HepG2 (cell line): ENCODE data around the gene CBLB. TPM values are rescaled to one million over a fixed set of nuclear protein-coding genes. Genes with fewer than 3 reads are reported as not detected.

Experiments
- ATAC-seq: fragments of 200-7000 bp; cut with Tn5 transposase; 3 replicates; pipeline ENCODE4 v1.9.1; 2020; ENCODE audit warnings: mild to moderate bottlenecking, moderate library complexity
- BruUV-seq: library from RNA; stranded (reverse); fragments of 400-500 nt; replicated peaks from 2 replicates; lab custom pipeline; 2021; lab: Mats Ljungman, UMichigan
- CTCF ChIA-PET: fragments of 300-600 bp; formaldehyde crosslinking; extraction: SDS; loops from one replicate; lab custom pipeline; 2021; ENCODE audit warnings: low total read pairs, inconsistent platforms, low intra/inter-chr PET ratio; lab: Yijun Ruan, JAX
- POLR2A ChIA-PET: fragments of 350-600 bp; sonication (Branson Sonifier 250); formaldehyde crosslinking; loops from one replicate; lab custom pipeline; 2020; ENCODE audit warnings: antibody characterized with exemption, inconsistent platforms; lab: Yijun Ruan, JAX
- DNase-seq: peaks from one replicate; pipeline ENCODE4 v3.0.0-alpha.2; 2015; ENCODE audit warnings: low spot score
- FAIRE-seq: peaks from 3 replicates; lab custom pipeline; 2011; peaks lifted over from hg19 to GRCh38; lab: Jason Lieb, UNC
- H2AFZ ChIP-seq: one replicate; pipeline ENCODE4 v1.6.1; 2011; ENCODE audit warnings: low read length, inconsistent platforms
- H3K27ac ChIP-seq: fragments of 300-600 bp; 3 replicates; pipeline ENCODE4 v1.8.0; 2011; ENCODE audit warnings: mixed run types, mild to moderate bottlenecking, mixed read lengths, low read length, inconsistent platforms; ENCODE audit not compliant: insufficient read depth; ENCODE audit errors: extremely low read length
- H3K27me3 ChIP-seq, 2 experiments: fragments of 200-600 bp in 1 of 2; 2 replicates in 1 of 2; 3 replicates in 1 of 2; pipeline versions ENCODE4 v1.6.0 to v1.8.0; 2011; ENCODE audit warnings: low read length in 2 of 2, mild to moderate bottlenecking in 2 of 2, moderate library complexity in 2 of 2, inconsistent platforms in 1 of 2; ENCODE audit not compliant: insufficient read depth in 2 of 2, control insufficient read depth in 1 of 2
- H3K36me3 ChIP-seq, 2 experiments: fragments of 200-600 bp in 1 of 2; replicated peaks in 1 of 2; 2 replicates in 1 of 2; 3 replicates in 1 of 2; pipeline versions ENCODE4 v1.5.1 to v1.8.0; 2011; ENCODE audit warnings: low read length in 2 of 2, inconsistent platforms in 1 of 2; ENCODE audit not compliant: insufficient read depth in 2 of 2, control insufficient read depth in 1 of 2
- H3K4me1 ChIP-seq: 2 replicates; pipeline ENCODE4 v1.5.1; 2012; ENCODE audit warnings: low read length, inconsistent platforms; ENCODE audit not compliant: insufficient read depth
- H3K4me2 ChIP-seq: 2 replicates; pipeline ENCODE4 v1.6.0; 2011; ENCODE audit warnings: low read depth, low read length, inconsistent platforms
- H3K4me3 ChIP-seq, 3 experiments: fragments of 200-600 bp in 1 of 3; sonication (generic), shearing (Covaris generic) in 1 of 3; replicated peaks in 1 of 3; 2 replicates each; pipeline ENCODE4 v1.5.1; 2011 to 2016; ENCODE audit warnings: low read length in 3 of 3, inconsistent platforms in 2 of 3, low read depth in 2 of 3, mild to moderate bottlenecking in 2 of 3, control low read depth in 1 of 3, mixed read lengths in 1 of 3; ENCODE audit not compliant: insufficient read depth in 1 of 3
- H3K79me2 ChIP-seq: one replicate; pipeline ENCODE4 v1.6.1; 2011; ENCODE audit warnings: low read length, inconsistent platforms; ENCODE audit not compliant: insufficient read depth
- H3K9ac ChIP-seq: 2 replicates; pipeline ENCODE4 v1.6.0; 2011; ENCODE audit warnings: mild to moderate bottlenecking, low read depth, low read length, inconsistent platforms; ENCODE audit not compliant: insufficient read depth
- H3K9me3 ChIP-seq: 2 replicates; pipeline ENCODE4 v1.5.1; 2012; ENCODE audit warnings: mild to moderate bottlenecking, low read length
- H4K20me1 ChIP-seq: 2 replicates; pipeline ENCODE4 v1.6.0; 2011; ENCODE audit warnings: inconsistent platforms, mild to moderate bottlenecking, low read length, moderate library complexity; ENCODE audit not compliant: insufficient read depth
- AHR ChIP-seq: IDR thresholded peaks from 2 replicates; pipeline ENCODE4 v1.6.1; 2018; ENCODE audit warnings: missing genetic modification reagents, missing compliant biosample characterization
- ARID3A ChIP-seq: IDR thresholded peaks from 2 replicates; pipeline ENCODE4 v1.6.1; 2012; ENCODE audit warnings: low read depth, low read length, improper control_type of control experiment
- CHCHD3 ChIP-seq: sonication (generic); formaldehyde crosslinking; IDR thresholded peaks from 2 replicates; pipeline ENCODE4 v1.8.0; 2022; ENCODE audit warnings: mild to moderate bottlenecking, missing genetic modification reagents, moderate library complexity
- GMEB1 ChIP-seq: sonication (generic); formaldehyde crosslinking; IDR thresholded peaks from 2 replicates; pipeline ENCODE4 v1.5.1; 2020; ENCODE audit warnings: missing genetic modification reagents, mild to moderate bottlenecking, borderline replicate concordance
- HNRNPLL ChIP-seq: fragments of 200-400 bp; formaldehyde crosslinking; IDR thresholded peaks from 2 replicates; pipeline ENCODE4 v1.6.1; 2017; ENCODE audit warnings: mild to moderate bottlenecking, low read depth, low read length; ENCODE audit not compliant: poor library complexity, severe bottlenecking
- HOXA9 ChIP-seq: sonication (generic); formaldehyde crosslinking; IDR thresholded peaks from 2 replicates; pipeline ENCODE4 v1.8.1; 2022; ENCODE audit warnings: missing genetic modification reagents, mild to moderate bottlenecking, moderate library complexity, borderline replicate concordance
- IRF1 ChIP-seq: sonication (generic); formaldehyde crosslinking; IDR thresholded peaks from 2 replicates; pipeline ENCODE4 v1.4.0; 2020; ENCODE audit warnings: low read depth, mild to moderate bottlenecking, missing genetic modification reagents
- MEIS1 ChIP-seq: sonication (generic); formaldehyde crosslinking; IDR thresholded peaks from 2 replicates; pipeline ENCODE4 v1.9.0; 2021; ENCODE audit warnings: mild to moderate bottlenecking, missing genetic modification reagents, moderate library complexity, borderline replicate concordance
- NFE2L2 ChIP-seq: fragments of 150-350 bp; IDR thresholded peaks from 2 replicates; pipeline ENCODE4 v1.6.1; 2014; ENCODE audit warnings: low read length
- SRSF9 ChIP-seq: fragments of 200-400 bp; formaldehyde crosslinking; IDR thresholded peaks from 2 replicates; pipeline ENCODE4 v1.6.1; 2018; ENCODE audit warnings: borderline replicate concordance, mild to moderate bottlenecking, low read depth, low read length; ENCODE audit not compliant: insufficient read depth, poor library complexity, severe bottlenecking
- TBX2 ChIP-seq: sonication (generic); formaldehyde crosslinking; IDR thresholded peaks from 2 replicates; pipeline ENCODE4 v1.5.0; 2020; ENCODE audit warnings: missing genetic modification reagents, mild to moderate bottlenecking, borderline replicate concordance
- TCF7 ChIP-seq: sonication (generic); IDR thresholded peaks from 2 replicates; pipeline ENCODE4 v1.6.1; 2016; ENCODE audit warnings: antibody characterized with exemption, low read depth
- ZNF496 ChIP-seq: sonication (generic); formaldehyde crosslinking; IDR thresholded peaks from 2 replicates; pipeline ENCODE4 v1.8.1; 2023; ENCODE audit warnings: mild to moderate bottlenecking, moderate library complexity, missing genetic modification reagents; ENCODE audit not compliant: insufficient replicate concordance
- WGBS: methylation state at CpG from one replicate; pipeline ENCODE4 v1.1.6; 2017; ENCODE audit warnings: low lambda C conversion rate; 5-methylcytosine and 5-hydroxymethylcytosine counted together
- in situ Hi-C: cut with HindIII; loops from 2 replicates; pipeline ENCODE4 v1.10.0; 2017; ENCODE audit warnings: low pct_unique_long_range_greater_than_20kb; ENCODE audit not compliant: extremely low pct_ligation_motif_present
- intact Hi-C: fragments of 100-400 bp; cut with micrococcal nuclease; formaldehyde crosslinking; loops from one replicate; pipeline ENCODE4 v1.10.0; 2022; ENCODE audit not compliant: unreplicated experiment
- polyA plus RNA-seq, 8 experiments: library from polyadenylated mRNA; depleted of rRNA in 3 of 8; stranded (reverse) in 7 of 8; unstranded in 1 of 8; fragments of >200 nt; fragmentation: Illumina TruSeq in 4 of 8; extraction: Trizol in 4 of 8; gene quantifications; 2 replicates each; pipeline versions ENCODE4 v1.2.1 to v1.2.3, GENCODE V29; 2011 to 2016; ENCODE audit warnings: low read depth in 4 of 8, missing spikeins in 1 of 8, mixed read lengths in 1 of 8; ENCODE audit not compliant: insufficient read depth in 1 of 8
- total RNA-seq, 5 experiments: library from RNA; depleted of rRNA; stranded (reverse); fragments of >200 nt; fragmentation: Illumina TruSeq; extraction: Trizol; gene quantifications; 2 replicates each; pipeline ENCODE4 v1.2.3, GENCODE V29; 2016; ENCODE audit warnings: low read depth in 1 of 5

The CBLB gene
- total and polyA plus RNA-seq, 2 of the 13 experiments (the other 11 are each of a cell fraction or from before 2014, with no cell fraction given) = 9.8 to 16.4 TPM

DNA sequence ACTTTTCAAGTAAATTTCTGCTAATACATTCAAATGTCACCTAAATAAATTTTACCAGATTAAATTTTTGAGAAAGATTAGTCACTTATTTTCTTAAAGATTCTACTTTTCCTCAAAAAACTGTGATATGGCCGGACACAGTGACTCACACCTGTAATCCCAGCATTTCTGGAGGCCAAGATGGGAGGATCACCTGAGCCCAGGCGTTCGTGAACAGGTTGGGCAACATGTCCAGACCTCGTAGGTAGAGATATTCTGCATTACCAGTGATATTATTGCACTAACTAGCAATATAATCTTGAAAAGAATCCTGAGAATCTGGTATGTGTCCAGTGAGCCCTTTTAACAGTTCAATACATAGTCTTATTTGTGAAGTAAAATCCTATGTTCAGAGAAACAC is 61.7 kb downstream of the CBLB start:
- H3K4me1 ChIP-seq = peaks cover 29% of the 10 kb centered on the region
- 98% methylated on average over 4 of the region's 4 CpGs for WGBS

More for the DNA sequence above, 61.7 kb downstream of the CBLB start:
- Histone ChIP-seq H3K79me2 (peaks cover 3% of the 10 kb centered on the region), H4K20me1 (peaks cover 6% of the 10 kb centered on the region; the same call in 1 of the 2 replicates), H3K4me3 (no peak overlapping the region), H3K27me3 (no peaks in the 10 kb centered on the region), H3K36me3 (no peaks in the 10 kb centered on the region), H2AFZ (no peak overlapping the region), H3K4me2 (no peak overlapping the region), H3K9me3 (no peaks in the 10 kb centered on the region), H3K9ac (no peak overlapping the region), H3K27ac (no peak overlapping the region)
- DNase-seq (no peak), ATAC-seq (no peak), FAIRE-seq (no peak)
- TF ChIP-seq SRSF9 (no peak), GMEB1 (CRISPR knock-in tag) (no peak), AHR (CRISPR knock-in tag) (no peak), IRF1 (CRISPR knock-in tag) (no peak), HOXA9 (CRISPR knock-in tag) (no peak), ZNF496 (CRISPR knock-in tag) (no peak), MEIS1 (CRISPR knock-in tag) (no peak), NFE2L2 (no peak), CHCHD3 (no peak), TCF7 (no peak), HNRNPLL (no peak), ARID3A (no peak), TBX2 (CRISPR knock-in tag) (no peak)
- intact Hi-C loops = loop anchor here (5.0 kb wide), 1 partner anchor 60 kb away; the partner anchor contains the start of gene CBLB
- ChIA-PET POLR2A (no interaction called here), CTCF (no interaction called here)
- no TSS peak for BruUV-seq
- in situ Hi-C loops = no loop called here
